Epithelial cell of esophagus (primary cell): ENCODE measurements around the gene ARHGAP26.

Source experiments
- DNase-seq: peaks from one replicate; pipeline ENCODE4 v3.0.0; 2010; ENCODE audit warnings: low read depth
- H3K4me3 ChIP-seq: 2 replicates; pipeline ENCODE4 v1.5.1; 2011; ENCODE audit warnings: mild to moderate bottlenecking, low read length, control low read depth
- CTCF ChIP-seq: IDR thresholded peaks from 2 replicates; pipeline ENCODE4 v1.5.1; 2011; ENCODE audit warnings: low read depth, mild to moderate bottlenecking, low read length, control low read depth, inconsistent platforms; ENCODE audit not compliant: insufficient read depth; ENCODE audit errors: missing control alignments

ARHGAP26 gene

GRCh38 chr5:143019157-143019556 is 249.0 kb downstream of the ARHGAP26 start:
- no peak for DNase-seq
- no peak for TF ChIP-seq CTCF
- no peak overlapping the region for H3K4me3 ChIP-seq

GRCh38 chr5:143019614-143020515 is 249.7 kb downstream of the ARHGAP26 start:
- H3K4me3 ChIP-seq = no peak overlapping the region
- no peak for TF ChIP-seq CTCF
- DNase-seq = no peak

GRCh38 chr5:143021595-143021994 is 251.4 kb downstream of the ARHGAP26 start:
- H3K4me3 ChIP-seq = no peak overlapping the region
- no peak for DNase-seq
- no peak for TF ChIP-seq CTCF

- TF ChIP-seq CTCF = no peak
- DNase-seq = no peak
- H3K4me3 ChIP-seq = no peak overlapping the region
Measured at GRCh38 chr5:143023411-143024096, 253.4 kb downstream of the ARHGAP26 start.

GRCh38 chr5:143024228-143024920 is 254.2 kb downstream of the ARHGAP26 start:
- TF ChIP-seq CTCF = no peak
- no peak for DNase-seq
- no peak overlapping the region for H3K4me3 ChIP-seq

GRCh38 chr5:143025376-143025775 is 255.2 kb downstream of the ARHGAP26 start:
- no peak overlapping the region for H3K4me3 ChIP-seq
- no peak for TF ChIP-seq CTCF
- DNase-seq = no peak
